Thymus (tissue), 11 donors: ENCODE measurements around the gene RGS3. TPM values are rescaled to one million over a fixed set of nuclear protein-coding genes. Genes with fewer than 3 reads are reported as not detected.

Experiments
- DNase-seq, 9 donors: peaks; one replicate each; pipeline ENCODE4 v3.0.0-alpha.2; 2013; ENCODE audit warnings: low spot score in 9 of 9, low read depth in 6 of 9, missing footprints in 1 of 9
- H3K27ac ChIP-seq, 2 donors: one replicate each; pipeline ENCODE4 v1.5.1; 2013; ENCODE audit warnings: control low read depth in 1 of 2, low read depth in 1 of 2, low read length in 1 of 2, mild to moderate bottlenecking in 1 of 2, moderate library complexity in 1 of 2
- H3K27me3 ChIP-seq, 2 donors: one replicate each; pipeline ENCODE4 v1.5.1; 2013; ENCODE audit warnings: low read length in 1 of 2; ENCODE audit not compliant: control insufficient read depth in 2 of 2, insufficient read depth in 1 of 2
- H3K36me3 ChIP-seq, 2 donors: one replicate each; pipeline ENCODE4 v1.5.1; 2013; ENCODE audit warnings: low read length in 1 of 2, mild to moderate bottlenecking in 1 of 2, moderate library complexity in 1 of 2; ENCODE audit not compliant: control insufficient read depth in 2 of 2, insufficient read depth in 2 of 2
- H3K4me1 ChIP-seq, 2 donors: one replicate each; pipeline ENCODE4 v1.5.1; 2013; ENCODE audit warnings: low read length in 2 of 2; ENCODE audit not compliant: control insufficient read depth in 2 of 2, insufficient read depth in 2 of 2
- H3K4me3 ChIP-seq, 2 donors: one replicate each; pipeline ENCODE4 v1.5.1; 2013; ENCODE audit warnings: low read length in 2 of 2, control low read depth in 1 of 2, mild to moderate bottlenecking in 1 of 2
- H3K9me3 ChIP-seq, 2 donors: one replicate each; pipeline ENCODE4 v1.5.1; 2013; ENCODE audit warnings: low read length in 1 of 2, mild to moderate bottlenecking in 1 of 2; ENCODE audit not compliant: control insufficient read depth in 2 of 2, insufficient read depth in 1 of 2
- WGBS: extraction: QIAGEN DNeasy Blood & Tissue Kit; methylation state at CpG from one replicate; pipeline ENCODE4 v1.1.7; 2013; 5-methylcytosine and 5-hydroxymethylcytosine counted together
- polyA plus RNA-seq: library from polyadenylated mRNA; stranded (reverse); fragments of 200-250 nt; gene quantifications from one replicate; pipeline ENCODE4 v1.2.3, GENCODE V29; 2013
- total RNA-seq: library from RNA; stranded (reverse); fragments of 120-200 nt; gene quantifications from one replicate; pipeline ENCODE4 v1.2.4, GENCODE V29; 2013
- donor health status: healthy.

RGS3 gene
- total and polyA plus RNA-seq, 2 donors: 16.5 to 21.4 TPM

DNA sequence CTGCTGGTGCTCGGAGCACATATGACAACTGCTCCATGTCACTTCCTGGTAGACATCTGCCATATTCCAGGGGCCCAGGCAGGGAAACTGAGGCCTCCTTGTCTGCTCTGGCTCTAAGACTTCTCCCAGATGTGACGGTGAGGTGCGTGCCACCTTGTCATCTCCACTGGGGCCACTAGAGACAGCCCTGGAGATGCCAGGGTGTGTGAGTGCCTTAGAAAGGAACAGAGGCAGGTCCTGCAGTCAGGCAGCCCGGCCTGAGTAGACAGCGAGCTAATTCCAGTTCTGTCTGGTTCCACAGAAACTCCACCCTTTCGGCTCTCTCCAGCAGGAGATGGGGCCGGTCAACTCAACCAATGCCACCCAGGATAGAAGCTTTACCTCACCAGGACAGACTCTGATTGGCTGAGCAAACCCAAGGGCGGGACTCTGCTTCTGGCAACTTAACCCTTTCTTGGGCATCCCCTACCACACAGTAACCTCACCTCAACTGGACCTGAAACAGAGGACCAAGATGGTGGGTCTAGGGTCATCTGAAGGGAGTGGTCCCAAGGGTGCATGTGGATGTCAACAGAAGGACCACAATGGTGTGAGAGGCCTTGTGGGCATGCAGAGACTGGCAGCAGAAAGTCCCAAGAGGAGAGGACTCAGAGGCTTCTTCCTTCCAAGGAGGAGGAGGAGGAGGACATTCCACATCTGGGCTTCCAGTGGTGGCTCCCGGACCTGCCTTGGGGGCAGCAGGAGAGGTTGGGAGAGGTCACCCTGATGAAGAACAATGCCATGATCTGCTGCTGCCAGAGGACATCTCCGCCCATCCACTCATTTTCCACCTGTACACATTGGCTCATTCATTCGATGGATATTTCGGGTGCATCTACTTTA is 77.7 kb downstream of the RGS3 start:
- DNase-seq: no peak
- peaks cover 0 to 38% of the 10 kb centered on the region in 2 donors for H3K36me3 ChIP-seq

DNA sequence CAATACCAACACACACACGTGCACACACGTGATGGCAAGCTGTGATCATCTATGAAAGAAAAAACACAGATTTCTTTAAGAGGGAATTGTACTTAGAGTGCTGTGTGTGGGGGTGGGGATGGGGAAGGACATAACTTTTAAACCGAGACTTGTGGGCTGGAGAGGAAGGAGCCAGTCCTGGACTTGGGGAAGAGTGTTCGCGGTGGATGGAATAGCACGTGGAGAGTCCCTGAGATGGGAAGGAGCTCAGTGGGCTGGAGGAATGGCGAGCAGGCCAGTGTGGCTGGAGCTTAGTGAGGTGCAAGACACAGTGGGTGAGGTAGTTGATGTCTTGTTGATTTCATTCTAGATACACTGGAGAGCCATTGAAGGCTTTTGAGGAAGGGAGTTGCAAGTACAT is 78.5 kb downstream of the RGS3 start:
- no peaks in the 10 kb centered on the region for H3K4me1 ChIP-seq
- WGBS: 90% methylated on average over 7 of the region's 7 CpGs
- no peaks in the 10 kb centered on the region for H3K27me3 ChIP-seq
- DNase-seq: no peak
- peaks cover 0 to 32% of the 10 kb centered on the region in 2 donors for H3K36me3 ChIP-seq
- H3K9me3 ChIP-seq: no peaks in the 10 kb centered on the region
- H3K27ac ChIP-seq: no peak overlapping the region
- H3K4me3 ChIP-seq: no peak overlapping the region

More for the DNA sequence above, 77.7 kb downstream of the RGS3 start:
- H3K9me3 ChIP-seq: no peaks in the 10 kb centered on the region
- no peak overlapping the region for H3K27ac ChIP-seq
- no peak overlapping the region for H3K4me3 ChIP-seq
- no peaks in the 10 kb centered on the region for H3K27me3 ChIP-seq
- WGBS: 92% methylated on average over 12 of the region's 12 CpGs
- H3K4me1 ChIP-seq: no peaks in the 10 kb centered on the region

DNA sequence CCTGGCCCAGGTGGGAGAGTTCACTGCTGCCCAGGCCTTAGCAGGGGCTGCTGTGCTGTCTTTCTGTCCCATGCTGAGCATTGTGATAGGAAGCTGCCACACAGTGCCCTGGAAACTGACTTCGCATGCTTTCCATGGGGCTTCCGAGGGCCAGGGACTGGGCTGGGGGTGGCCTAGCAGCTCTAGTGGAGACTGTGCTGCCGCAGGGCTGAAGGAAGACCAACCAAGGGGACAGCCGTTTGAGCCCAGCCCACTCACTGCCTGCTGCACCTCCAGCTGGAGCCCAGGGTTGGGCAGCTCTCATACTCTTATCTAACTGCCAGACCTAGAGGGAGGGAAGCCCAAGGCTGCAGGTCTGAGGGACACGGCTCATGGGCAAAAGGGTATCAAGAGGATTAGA is 79.2 kb downstream of the RGS3 start:
- WGBS: over 99% methylated on average over 5 of the region's 5 CpGs

DNA sequence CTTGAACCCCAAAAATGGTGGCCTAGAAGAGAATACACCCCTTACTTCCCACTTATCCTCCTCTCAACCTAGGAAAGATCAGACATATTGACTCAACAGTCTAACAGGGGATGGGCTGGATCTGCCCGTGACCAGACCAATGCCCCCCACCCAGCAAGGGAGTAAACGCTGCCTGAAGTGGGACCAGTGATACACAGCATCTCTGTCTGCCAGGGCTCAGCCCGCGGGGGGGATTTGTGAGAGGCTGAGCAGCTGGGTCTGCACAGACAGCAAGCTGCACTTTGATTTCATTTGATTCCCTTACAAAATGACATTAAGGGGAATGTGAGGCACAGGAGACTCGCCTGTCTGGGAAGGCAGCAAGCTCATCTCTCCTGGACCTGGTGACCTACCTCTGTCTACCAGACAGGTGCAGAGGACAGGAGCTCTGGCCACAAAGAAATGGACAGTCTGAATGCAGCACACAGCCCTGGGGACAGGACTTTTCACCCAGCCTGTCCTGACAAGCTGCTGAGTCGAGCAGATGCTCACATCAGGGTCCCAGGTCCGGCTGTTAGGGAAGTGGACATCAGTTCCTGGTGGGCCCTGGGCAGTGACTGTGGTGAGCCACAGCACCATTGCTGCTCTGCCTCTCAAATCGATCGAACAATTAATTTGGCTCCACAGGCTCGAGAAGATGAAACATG is 79.9 kb downstream of the RGS3 start:
- DNase-seq: no peak
- 97% methylated on average over 10 of the region's 10 CpGs for WGBS
- Histone ChIP-seq H3K4me1 (peaks cover 3 to 6% of the 10 kb centered on the region in 2 donors), H3K9me3 (no peaks in the 10 kb centered on the region), H3K27me3 (no peaks in the 10 kb centered on the region), H3K4me3 (no peak overlapping the region), H3K36me3 (peaks cover 0 to 26% of the 10 kb centered on the region in 2 donors), H3K27ac (no peak overlapping the region)

More for the DNA sequence above, 79.2 kb downstream of the RGS3 start:
- Histone ChIP-seq H3K4me3 (no peak overlapping the region), H3K36me3 (peaks cover 0 to 26% of the 10 kb centered on the region in 2 donors), H3K9me3 (no peaks in the 10 kb centered on the region), H3K27me3 (no peaks in the 10 kb centered on the region), H3K4me1 (no peaks in the 10 kb centered on the region), H3K27ac (no peak overlapping the region)
- no peak for DNase-seq

DNA sequence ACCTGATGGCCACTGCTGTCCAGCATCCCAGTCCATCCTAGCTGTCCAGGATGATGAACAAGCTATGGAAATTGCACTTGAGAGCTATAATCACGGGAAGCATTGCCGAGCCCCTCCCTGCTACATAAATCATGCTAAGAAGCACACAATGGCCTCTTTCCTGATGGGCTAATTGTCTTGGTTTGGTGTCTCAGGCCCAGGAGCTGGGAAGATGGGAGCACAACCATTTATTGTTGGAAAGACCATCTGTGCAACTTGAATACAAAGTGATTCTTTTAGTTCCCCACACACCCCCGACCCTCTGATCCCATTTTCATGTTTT is 80.4 kb downstream of the RGS3 start:
- Histone ChIP-seq H3K4me3 (no peak overlapping the region), H3K27me3 (no peaks in the 10 kb centered on the region), H3K9me3 (no peaks in the 10 kb centered on the region), H3K36me3 (peaks cover 0 to 26% of the 10 kb centered on the region in 2 donors), H3K4me1 (peaks cover 5 to 8% of the 10 kb centered on the region in 2 donors), H3K27ac (no peak overlapping the region)
- WGBS: 94% methylated on average over 3 of the region's 3 CpGs
- DNase-seq: no peak

DNA sequence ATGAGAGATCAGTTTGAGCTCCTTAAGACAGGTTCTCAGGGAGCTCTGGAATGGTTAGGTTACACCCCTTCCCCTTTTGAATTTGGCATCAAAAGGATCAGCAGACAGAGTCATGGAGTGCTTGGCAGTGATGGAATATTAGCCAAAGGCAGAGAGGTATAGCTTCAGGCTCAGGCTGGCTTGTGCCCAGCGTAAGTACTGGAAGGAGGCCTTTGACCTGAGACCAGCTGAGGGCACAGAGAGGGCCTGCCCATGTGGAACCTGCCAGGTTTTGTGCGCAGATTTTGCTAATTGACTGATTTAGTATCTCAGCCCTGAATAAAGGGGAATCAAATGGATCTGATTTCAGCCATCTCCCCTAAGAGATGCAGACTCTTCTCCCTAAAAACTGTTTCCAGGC is 81.5 kb downstream of the RGS3 start:
- WGBS: 95% methylated on average over 2 of the region's 2 CpGs
- Histone ChIP-seq H3K9me3 (no peaks in the 10 kb centered on the region), H3K27ac (no peak overlapping the region), H3K36me3 (peaks cover 0 to 26% of the 10 kb centered on the region in 2 donors), H3K4me1 (peaks cover 5 to 8% of the 10 kb centered on the region in 2 donors), H3K4me3 (no peak overlapping the region), H3K27me3 (no peaks in the 10 kb centered on the region)
- DNase-seq: no peak

DNA sequence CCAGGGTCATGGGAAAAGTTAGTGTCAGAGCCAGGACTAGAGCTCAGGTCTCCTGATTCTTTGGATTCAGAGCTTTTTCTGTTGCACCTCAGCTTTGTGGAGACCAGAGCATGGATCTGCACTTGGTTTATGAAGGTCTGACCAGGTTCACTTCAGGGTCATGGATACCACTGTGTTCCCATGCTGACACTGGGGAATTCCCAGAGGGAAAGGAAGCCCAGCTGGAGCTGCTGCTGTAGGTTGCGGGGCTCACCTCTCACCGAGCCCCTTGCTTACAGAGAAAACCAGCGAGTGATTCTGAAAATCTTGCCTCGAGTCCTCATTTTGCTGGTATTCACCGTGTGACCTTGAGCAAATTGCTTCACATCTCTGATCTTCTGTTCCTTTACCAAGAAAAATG is 83.0 kb downstream of the RGS3 start:
- H3K4me3 ChIP-seq: no peak overlapping the region
- H3K27me3 ChIP-seq: no peaks in the 10 kb centered on the region
- H3K9me3 ChIP-seq: no peaks in the 10 kb centered on the region
- H3K4me1 ChIP-seq: peaks cover 5 to 8% of the 10 kb centered on the region in 2 donors
- no peak overlapping the region for H3K27ac ChIP-seq
- no peak for DNase-seq
- WGBS: 98% methylated on average over 5 of the region's 5 CpGs
- H3K36me3 ChIP-seq: peaks cover 0 to 16% of the 10 kb centered on the region in 2 donors

DNA sequence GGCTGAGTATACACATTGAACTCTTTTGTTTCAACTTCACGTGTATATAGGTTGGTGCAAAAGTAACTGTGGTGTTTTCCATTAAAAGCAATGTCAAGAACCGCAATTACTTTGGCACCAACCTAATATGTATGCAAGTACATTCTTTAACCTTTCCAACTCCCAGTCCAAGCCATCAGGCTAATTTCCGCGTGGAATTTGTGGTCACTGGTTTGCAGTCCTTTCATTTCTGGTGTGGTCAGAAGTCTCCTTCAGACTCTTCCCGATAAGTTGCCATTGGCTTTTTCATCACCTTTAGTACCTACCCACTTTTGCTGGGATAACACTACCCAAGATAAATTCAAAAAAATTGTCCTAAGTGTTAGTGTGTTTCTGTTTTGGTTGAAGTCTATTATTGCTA is 84.0 kb downstream of the RGS3 start:
- H3K4me3 ChIP-seq: no peak overlapping the region
- H3K27me3 ChIP-seq: no peaks in the 10 kb centered on the region
- WGBS: 92% methylated on average over 5 of the region's 5 CpGs
- DNase-seq: no peak
- no peak overlapping the region for H3K27ac ChIP-seq
- H3K4me1 ChIP-seq: peaks cover 5 to 8% of the 10 kb centered on the region in 2 donors
- peaks cover 0 to 11% of the 10 kb centered on the region in 2 donors for H3K36me3 ChIP-seq
- no peaks in the 10 kb centered on the region for H3K9me3 ChIP-seq
